Mucosa of rectum (tissue), 2 donors: ENCODE data around the gene ACVR2B.
"Not testable (repeated sequence)": the region's sequence is repeated elsewhere in the genome, so short reads cannot be mapped to it uniquely, and the experiment has no call there.

Source experiments
- H3K27ac ChIP-seq, 2 donors: one replicate each; pipeline ENCODE4 v1.7.0; 2013; ENCODE audit warnings: inconsistent platforms in 2 of 2, low read depth in 2 of 2, low read length in 2 of 2
- H3K27me3 ChIP-seq, 2 donors: one replicate each; pipeline ENCODE4 v1.7.0; 2013; ENCODE audit warnings: low read length in 2 of 2; ENCODE audit not compliant: control insufficient read depth in 2 of 2, insufficient read depth in 2 of 2
- H3K36me3 ChIP-seq, 2 donors: one replicate each; pipeline ENCODE4 v1.7.0; 2013; ENCODE audit warnings: low read length in 2 of 2; ENCODE audit not compliant: control insufficient read depth in 2 of 2, insufficient read depth in 2 of 2
- H3K4me1 ChIP-seq, 2 donors: one replicate each; pipeline ENCODE4 v1.7.0; 2013; ENCODE audit warnings: low read length in 2 of 2, mild to moderate bottlenecking in 1 of 2; ENCODE audit not compliant: control insufficient read depth in 2 of 2, insufficient read depth in 2 of 2
- H3K4me3 ChIP-seq, 2 donors: one replicate each; pipeline ENCODE4 v1.7.0; 2013; ENCODE audit warnings: low read length in 2 of 2
- H3K9ac ChIP-seq, 2 donors: one replicate each; pipeline ENCODE4 v1.7.0; 2013; ENCODE audit warnings: low read length in 2 of 2, low read depth in 1 of 2, mild to moderate bottlenecking in 1 of 2
- H3K9me3 ChIP-seq, 2 donors: one replicate each; pipeline ENCODE4 v1.7.0; 2013; ENCODE audit warnings: low read length in 2 of 2; ENCODE audit not compliant: control insufficient read depth in 2 of 2
- donor health status: healthy.
- donor health status: Normal muscosa, but diverticular disease.

ACVR2B gene

DNA sequence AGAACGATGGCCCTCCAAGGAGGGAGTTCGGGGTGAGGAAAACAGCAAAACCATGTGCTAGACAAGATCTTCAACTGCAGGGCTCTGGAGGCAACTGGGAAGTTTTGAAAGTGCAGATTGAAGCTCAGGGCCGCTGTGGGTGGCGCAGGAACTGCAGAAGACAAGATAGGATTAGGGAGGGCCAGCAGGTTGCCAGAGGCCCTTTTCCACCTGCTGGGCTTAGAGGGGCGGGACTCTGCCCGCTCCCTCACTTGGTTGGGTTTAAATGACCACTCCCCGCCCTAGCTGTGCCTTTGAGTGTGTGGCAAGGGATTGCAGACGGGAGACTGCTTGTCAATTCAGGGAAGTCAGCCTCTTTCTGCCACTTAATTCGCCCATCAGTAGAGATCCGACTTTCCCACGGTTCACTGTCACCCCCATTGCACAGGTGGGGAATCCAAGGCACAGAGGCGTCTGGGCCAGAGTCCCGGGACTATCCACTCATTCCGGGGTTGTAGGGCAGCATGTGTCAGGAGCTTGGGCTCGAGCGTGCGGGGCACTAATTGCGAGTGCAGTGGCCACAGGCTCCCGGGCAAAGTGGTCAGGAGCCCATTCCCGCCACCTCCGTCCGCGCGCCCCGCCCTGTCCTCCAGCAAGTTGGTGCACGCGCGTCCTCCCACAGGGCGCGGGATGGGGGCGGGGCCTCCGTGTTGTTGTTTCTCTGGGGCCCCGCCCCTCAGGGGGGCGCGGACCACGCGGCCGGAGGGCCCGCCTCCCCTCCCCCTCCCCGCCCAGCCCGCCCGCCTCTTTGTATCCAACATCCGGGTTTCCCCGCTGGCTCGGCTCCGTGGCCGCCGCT is at the start of gene ACVR2B:
TSS of gene ACVR2B (plus strand) at position 816 of the 838 bp plus-strand sequence. CDS start 433 bp downstream, outside the sequence.
- Histone ChIP-seq H3K27ac (peak within 1 kb of the TSS; percentile 87 to 92), H3K27me3 (no peaks in the 10 kb centered on the region), H3K4me3 (peak within 1 kb of the TSS; percentile 87 to 92), H3K4me1 (peaks cover 23 to 31% of the 10 kb centered on the region in 2 donors), H3K36me3 (no peaks in the 10 kb centered on the region), H3K9me3 (no peaks in the 10 kb centered on the region), H3K9ac (peak within 1 kb of the TSS; percentile 77 to 86)

DNA sequence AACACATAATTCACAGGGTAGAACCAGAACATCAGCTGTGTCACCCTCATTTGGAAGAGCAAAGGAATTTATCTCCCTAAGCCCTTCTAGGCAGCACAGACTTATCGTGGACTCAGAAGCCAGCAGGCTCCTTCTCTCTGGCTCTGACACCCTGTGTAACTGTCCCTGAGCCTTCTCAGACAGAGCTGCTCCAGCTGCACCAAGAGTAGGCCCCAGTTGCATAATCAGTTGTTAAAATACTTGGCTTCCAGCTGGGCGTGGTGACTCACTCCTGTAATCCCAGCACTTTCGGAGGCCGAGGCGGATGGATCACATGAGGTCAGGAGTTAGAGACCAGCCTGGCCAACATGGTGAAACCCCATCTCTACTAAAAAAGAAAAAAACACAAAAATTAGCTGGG is 49.4 kb upstream of the ACVR2B start:
- H3K36me3 ChIP-seq = peaks cover 35 to 46% of the 10 kb centered on the region in 2 donors
- no peaks in the 10 kb centered on the region for H3K27me3 ChIP-seq
- no peaks in the 10 kb centered on the region for H3K4me1 ChIP-seq
- H3K27ac ChIP-seq = no peak overlapping the region
- no peak overlapping the region for H3K9ac ChIP-seq
- H3K4me3 ChIP-seq = no peak overlapping the region
- H3K9me3 ChIP-seq = no peaks in the 10 kb centered on the region

DNA sequence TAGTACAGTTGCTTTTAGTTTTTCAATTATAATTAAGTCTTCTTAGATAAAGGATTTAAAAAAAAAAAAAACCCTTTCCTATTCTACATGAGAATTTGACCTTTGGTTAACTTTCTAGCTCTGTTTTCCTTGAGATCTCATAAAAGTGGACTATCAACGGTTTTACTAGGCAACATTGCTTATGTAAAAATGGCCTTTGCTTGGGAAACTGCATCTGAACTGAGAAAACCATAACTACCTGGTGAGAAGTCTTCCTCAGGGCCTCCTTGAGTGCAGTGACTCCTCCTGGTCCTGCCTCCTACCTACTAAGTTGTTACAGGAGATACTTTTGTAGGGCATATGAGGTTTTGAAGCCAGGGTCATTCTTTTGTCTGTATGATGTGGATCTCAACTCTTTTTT is 42.1 kb upstream of the ACVR2B start:
- no peaks in the 10 kb centered on the region for H3K9me3 ChIP-seq
- no peaks in the 10 kb centered on the region for H3K4me1 ChIP-seq
- H3K27ac ChIP-seq = no peak overlapping the region
- no peaks in the 10 kb centered on the region for H3K36me3 ChIP-seq
- H3K27me3 ChIP-seq = no peaks in the 10 kb centered on the region
- H3K9ac ChIP-seq = no peak overlapping the region
- no peak overlapping the region for H3K4me3 ChIP-seq

DNA sequence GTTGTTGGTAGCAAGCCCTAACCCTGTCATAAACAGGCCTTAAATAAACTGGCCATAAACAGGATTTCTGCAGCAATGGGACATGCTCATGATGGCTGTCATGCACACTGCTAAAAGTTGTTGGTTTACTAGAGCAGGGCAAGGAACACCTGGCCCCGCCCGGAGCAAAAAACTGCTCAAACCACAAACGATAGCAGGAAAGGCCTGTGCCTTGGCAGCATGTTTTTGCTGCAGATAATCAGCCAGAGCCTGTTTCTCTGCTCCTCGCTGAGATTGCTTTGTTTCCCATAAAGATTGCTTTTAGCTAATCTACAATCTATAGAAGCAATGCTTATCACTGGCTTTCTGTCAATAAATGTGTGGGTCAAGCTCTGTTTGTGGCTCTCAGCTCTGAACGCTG is 32.9 kb upstream of the ACVR2B start:
- H3K4me3 ChIP-seq, H3K36me3 ChIP-seq: not testable (repeated sequence)

DNA sequence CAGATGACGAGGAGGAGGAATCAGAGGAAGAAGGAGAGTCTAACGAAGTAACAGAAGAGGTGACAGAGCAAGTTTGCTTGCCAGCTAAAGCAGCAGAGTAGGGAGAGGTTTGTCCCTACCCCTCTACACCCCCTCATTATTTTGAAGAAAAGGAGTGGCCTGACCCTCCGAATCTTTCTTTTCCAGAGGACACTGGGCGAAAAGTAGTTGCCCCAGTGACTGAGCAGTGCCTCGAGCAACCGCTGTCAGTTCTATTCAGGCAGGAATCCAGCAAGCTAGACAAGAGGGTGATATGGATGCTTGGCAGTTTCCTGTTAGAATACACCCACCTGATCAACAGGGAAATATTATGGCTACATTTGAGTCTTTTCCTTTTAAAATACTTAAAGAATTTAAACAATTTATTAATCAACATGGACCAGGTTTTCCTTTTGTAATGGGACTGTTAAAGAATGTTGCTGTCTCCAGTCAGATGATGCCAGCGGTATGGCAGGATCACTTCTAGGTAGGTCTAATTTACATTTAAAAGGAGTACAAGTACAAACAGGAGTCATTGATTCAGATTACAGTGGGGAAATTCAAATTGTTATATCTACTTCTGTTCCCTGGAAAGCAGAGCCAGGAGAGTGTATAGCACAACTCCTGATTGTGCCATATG is 31.9 kb upstream of the ACVR2B start:
- H3K27ac ChIP-seq = no peak overlapping the region
- H3K36me3 ChIP-seq = no peaks in the 10 kb centered on the region
- peaks cover 0 to 6% of the 10 kb centered on the region in 2 donors for H3K4me1 ChIP-seq
- no peaks in the 10 kb centered on the region for H3K27me3 ChIP-seq
- no peak overlapping the region for H3K9ac ChIP-seq
- no peak overlapping the region for H3K4me3 ChIP-seq
- no peaks in the 10 kb centered on the region for H3K9me3 ChIP-seq

More for the DNA sequence above, 32.9 kb upstream of the ACVR2B start:
- not testable (repeated sequence) for H3K9ac ChIP-seq, H3K4me1 ChIP-seq, H3K27me3 ChIP-seq, H3K9me3 ChIP-seq
- peak overlapping the region in 1 of 2 donors; percentile 20 for H3K27ac ChIP-seq

DNA sequence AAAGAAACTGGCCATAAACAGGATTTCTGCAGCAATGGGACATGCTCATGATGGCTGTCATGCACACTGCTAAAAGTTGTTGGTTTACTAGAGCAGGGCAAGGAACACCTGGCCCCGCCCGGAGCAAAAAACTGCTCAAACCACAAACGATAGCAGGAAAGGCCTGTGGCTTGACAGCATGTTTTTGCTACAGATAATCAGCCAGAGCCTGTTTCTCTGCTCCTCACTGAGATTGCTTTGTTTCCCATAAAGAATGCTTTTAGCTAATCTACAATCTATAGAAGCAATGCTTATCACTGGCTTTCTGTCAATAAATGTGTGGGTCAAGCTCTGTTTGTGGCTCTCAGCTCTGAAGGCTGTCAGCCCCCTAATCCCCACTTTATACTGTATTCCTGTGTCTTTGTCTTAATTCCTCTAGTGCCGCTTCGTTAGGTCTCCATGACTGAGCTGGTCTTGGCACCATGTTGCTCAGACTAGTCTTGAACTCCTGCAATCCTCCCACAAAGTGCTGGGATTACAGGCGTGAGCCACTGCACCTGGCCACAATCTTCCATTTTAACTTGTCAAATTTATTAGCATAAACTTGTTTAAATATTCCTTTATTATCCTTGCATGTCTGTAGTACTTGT is 26.8 kb upstream of the ACVR2B start:
- not testable (repeated sequence) for H3K27me3 ChIP-seq, H3K36me3 ChIP-seq, H3K4me1 ChIP-seq, H3K27ac ChIP-seq, H3K9ac ChIP-seq, H3K9me3 ChIP-seq, H3K4me3 ChIP-seq

DNA sequence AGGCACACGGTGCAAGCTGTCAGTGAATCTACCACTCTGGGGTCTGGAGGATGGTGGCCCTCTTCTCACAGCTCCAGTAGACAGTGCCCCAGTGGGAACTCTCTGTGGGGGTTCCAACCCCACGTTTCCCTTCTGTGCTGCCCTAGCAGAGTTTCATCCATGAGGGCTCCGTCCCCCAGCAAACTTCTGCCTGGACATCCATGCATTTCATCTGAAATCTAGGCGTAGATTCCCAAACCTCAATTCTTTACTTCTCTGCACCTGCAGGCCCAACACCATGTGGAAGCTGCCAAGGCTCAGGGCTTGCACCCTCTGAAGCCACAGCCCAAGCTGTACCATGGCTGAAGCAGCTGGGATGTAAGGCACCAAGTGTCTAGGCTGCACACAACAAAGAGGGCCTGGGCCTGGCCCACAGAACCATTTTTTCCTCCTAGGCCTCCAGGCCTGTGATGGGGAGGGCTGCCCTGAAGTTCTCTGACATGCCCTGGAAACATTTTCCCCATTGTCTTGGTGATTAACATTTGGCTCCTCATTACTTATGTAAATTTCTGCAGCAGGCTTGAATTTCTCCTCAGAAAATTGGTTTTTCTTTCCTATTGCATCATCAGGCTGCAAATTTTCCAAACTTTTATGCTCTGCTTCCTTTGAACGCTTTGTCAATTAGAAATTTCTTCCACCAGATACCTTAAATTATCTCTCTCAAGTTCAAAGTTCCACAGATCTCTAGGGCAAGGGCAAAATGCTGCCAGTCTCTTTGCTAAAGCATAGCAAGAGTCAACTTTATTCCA is 20.6 kb upstream of the ACVR2B start:
- H3K36me3 ChIP-seq, H3K27me3 ChIP-seq, H3K27ac ChIP-seq, H3K4me1 ChIP-seq, H3K4me3 ChIP-seq, H3K9ac ChIP-seq: not testable (repeated sequence)
- peaks cover 0 to 18% of the 10 kb centered on the region in 2 donors for H3K9me3 ChIP-seq

DNA sequence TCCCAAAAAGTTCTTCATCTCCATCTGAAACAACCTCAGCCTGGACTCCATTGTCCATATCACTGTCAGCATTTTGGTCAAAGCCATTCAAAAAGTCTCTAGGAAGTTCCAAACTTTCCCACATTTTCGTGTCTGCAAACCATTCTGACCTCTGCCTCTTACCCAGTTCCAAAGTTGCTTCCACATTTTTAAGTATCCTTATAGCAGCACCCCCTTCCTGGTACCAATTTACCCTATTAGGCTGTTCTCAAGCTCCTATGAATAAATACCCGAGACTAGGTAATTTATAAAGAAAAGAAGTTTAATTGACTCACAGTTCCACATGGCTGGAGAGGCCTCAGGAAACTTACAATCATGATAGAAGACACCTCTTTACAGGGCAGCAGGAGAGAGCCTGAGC is 20.0 kb upstream of the ACVR2B start:
- H3K4me3 ChIP-seq, H3K9ac ChIP-seq, H3K36me3 ChIP-seq, H3K27ac ChIP-seq, H3K27me3 ChIP-seq, H3K4me1 ChIP-seq: not testable (repeated sequence)
- H3K9me3 ChIP-seq = peaks cover under 1 to 18% of the 10 kb centered on the region in 2 donors

DNA sequence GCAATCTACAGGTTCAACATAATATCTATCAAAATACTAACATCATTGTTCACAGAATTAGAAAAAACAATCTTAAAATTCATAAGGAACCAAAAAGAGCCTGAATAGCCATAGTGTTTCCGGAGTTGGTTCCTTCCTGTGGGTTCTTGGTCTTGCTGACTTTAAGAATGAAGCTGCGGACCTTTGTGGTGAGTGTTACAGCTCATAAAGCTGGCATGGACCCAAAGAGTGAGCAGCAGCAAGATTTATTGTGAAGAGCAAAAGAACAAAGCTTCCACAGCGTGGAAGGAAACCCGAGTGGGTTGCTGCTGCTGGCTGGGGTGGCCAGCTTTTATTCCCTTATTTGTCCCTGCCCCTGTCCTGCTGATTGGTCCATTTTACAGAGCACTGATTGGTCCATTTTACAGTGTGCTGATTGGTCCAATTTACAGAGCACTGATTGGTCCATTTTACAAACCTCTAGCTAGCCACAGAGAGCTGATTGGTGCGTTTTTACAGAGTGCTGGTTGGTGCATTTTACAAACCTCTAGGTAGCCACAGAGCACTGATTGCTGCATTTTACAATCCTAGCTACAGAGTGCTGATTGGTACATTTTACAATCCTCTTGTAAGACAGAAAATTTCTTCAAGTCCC is 15.1 kb upstream of the ACVR2B start:
- H3K36me3 ChIP-seq, H3K27ac ChIP-seq, H3K4me3 ChIP-seq, H3K9ac ChIP-seq, H3K4me1 ChIP-seq, H3K27me3 ChIP-seq: not testable (repeated sequence)
- H3K9me3 ChIP-seq = peaks cover 3 to 12% of the 10 kb centered on the region in 2 donors
